ENCODE measurements around the gene CAMK2G. TPM values are rescaled to one million over a fixed set of nuclear protein-coding genes. Genes with fewer than 3 reads are reported as not detected.

Gene CAMK2G
- polyA plus RNA-seq, 3 donors from 2014 or later, result 4.8 to 5.8 (median 5.0) TPM

- no peak for DNase-seq
- Mint-ChIP-seq H3K27ac (no peak overlapping the region), H3K36me3 (no peaks in the 10 kb centered on the region), H3K4me1 (peaks cover 18 to 21% of the 10 kb centered on the region in 2 donors), H3K27me3 (ENCODE audit: low read depth in 3 of 3) (peaks cover 2 to 3% (median 2%) of the 10 kb centered on the region in 3 donors), H3K4me3 (no peak overlapping the region), H3K9me3 (no peaks in the 10 kb centered on the region)
Measured at GRCh38 chr10:73884017-73884416, 9.7 kb upstream of the CAMK2G start.

GRCh38 chr10:73881221-73881919 lies 7.0 kb upstream of the CAMK2G start:
- no peaks in the 10 kb centered on the region for H3K9me3 Mint-ChIP-seq
- no peak for DNase-seq
- H3K27ac Mint-ChIP-seq, result peak overlapping the region in 4 of 6 donors; percentile 4 to 81 (median 57)
- H3K4me3 Mint-ChIP-seq, result no peak overlapping the region
- H3K36me3 Mint-ChIP-seq, result no peaks in the 10 kb centered on the region
- H3K27me3 Mint-ChIP-seq (ENCODE audit: low read depth in 3 of 3), result peaks cover 2 to 6% (median 2%) of the 10 kb centered on the region in 3 donors
- peaks cover 17 to 23% of the 10 kb centered on the region in 2 donors for H3K4me1 Mint-ChIP-seq

- Mint-ChIP-seq H3K9me3 (no peaks in the 10 kb centered on the region), H3K27ac (peak overlapping the region; percentile 68 to 96 (median 87)), H3K27me3 (ENCODE audit: low read depth in 3 of 3) (peaks cover 2 to 11% (median 5%) of the 10 kb centered on the region in 3 donors), H3K4me1 (peaks cover 19 to 25% of the 10 kb centered on the region in 2 donors), H3K36me3 (no peaks in the 10 kb centered on the region), H3K4me3 (peak overlapping the region in 2 of 5 donors; percentile 2 to 42)
- peak; percentile 93 to 96 (median 94) for DNase-seq
Measured at GRCh38 chr10:73879296-73880173, 5.2 kb upstream of the CAMK2G start.

GRCh38 chr10:73878365-73878764 lies 4.0 kb upstream of the CAMK2G start:
- Mint-ChIP-seq H3K36me3 (no peaks in the 10 kb centered on the region), H3K9me3 (no peaks in the 10 kb centered on the region), H3K27me3 (ENCODE audit: low read depth in 3 of 3) (peaks cover 2 to 11% (median 5%) of the 10 kb centered on the region in 3 donors), H3K27ac (peak overlapping the region in 5 of 6 donors; percentile 28 to 96 (median 75)), H3K4me1 (peaks cover 20 to 26% of the 10 kb centered on the region in 2 donors), H3K4me3 (no peak overlapping the region)
- DNase-seq, result no peak

GRCh38 chr10:73877533-73878160 lies 3.3 kb upstream of the CAMK2G start:
- Mint-ChIP-seq H3K4me3 (no peak overlapping the region), H3K4me1 (peaks cover 28 to 34% of the 10 kb centered on the region in 2 donors), H3K36me3 (peaks cover 0 to 2% (median 0%) of the 10 kb centered on the region in 3 donors)

GRCh38 chr10:73876971-73877370 lies 2.6 kb upstream of the CAMK2G start:
- H3K4me3 Mint-ChIP-seq, result no peak overlapping the region
- H3K27ac Mint-ChIP-seq, result peak overlapping the region in 3 of 6 donors; percentile 51 to 82 (median 69)
- H3K9me3 Mint-ChIP-seq, result no peaks in the 10 kb centered on the region
- DNase-seq, result no peak
- peaks cover 0 to 5% (median 0%) of the 10 kb centered on the region in 3 donors for H3K36me3 Mint-ChIP-seq
- H3K4me1 Mint-ChIP-seq, result peaks cover 34 to 40% of the 10 kb centered on the region in 2 donors
- peaks cover 2 to 11% (median 5%) of the 10 kb centered on the region in 3 donors for H3K27me3 Mint-ChIP-seq (ENCODE audit: low read depth in 3 of 3)

More at GRCh38 chr10:73877533-73878160, 3.3 kb upstream of the CAMK2G start:
- Mint-ChIP-seq H3K27ac (peak overlapping the region in 5 of 6 donors; percentile 59 to 82 (median 69)), H3K9me3 (no peaks in the 10 kb centered on the region), H3K27me3 (ENCODE audit: low read depth in 3 of 3) (peaks cover 2 to 11% (median 5%) of the 10 kb centered on the region in 3 donors)
- no peak for DNase-seq

- H3K27ac Mint-ChIP-seq, result peak overlapping the region in 3 of 6 donors; percentile 12 to 51 (median 14)
- no peaks in the 10 kb centered on the region for H3K9me3 Mint-ChIP-seq
- peaks cover 0 to 5% (median 0%) of the 10 kb centered on the region in 3 donors for H3K36me3 Mint-ChIP-seq
- peaks cover 38 to 44% of the 10 kb centered on the region in 2 donors for H3K4me1 Mint-ChIP-seq
- DNase-seq, result no peak
- H3K4me3 Mint-ChIP-seq, result no peak overlapping the region
- peaks cover under 1 to 11% (median 5%) of the 10 kb centered on the region in 3 donors for H3K27me3 Mint-ChIP-seq (ENCODE audit: low read depth in 3 of 3)
Measured at GRCh38 chr10:73876566-73876965, 2.2 kb upstream of the CAMK2G start.

- no peak for DNase-seq
- Mint-ChIP-seq H3K4me1 (peaks cover 41 to 48% of the 10 kb centered on the region in 2 donors), H3K36me3 (peaks cover 0 to 5% (median 0%) of the 10 kb centered on the region in 3 donors), H3K4me3 (peak overlapping the region in 2 of 5 donors; percentile 38 to 62), H3K9me3 (no peaks in the 10 kb centered on the region), H3K27ac (peak overlapping the region in 3 of 6 donors; percentile 45 to 66 (median 61)), H3K27me3 (ENCODE audit: low read depth in 3 of 3) (peaks cover 0 to 11% (median 5%) of the 10 kb centered on the region in 3 donors)
Measured at GRCh38 chr10:73876157-73876556, 1.8 kb upstream of the CAMK2G start.

GRCh38 chr10:73875139-73875475 lies 752 bp upstream of the CAMK2G start:
- peak; percentile 74 to 78 (median 77) for DNase-seq
- H3K9me3 Mint-ChIP-seq, result no peaks in the 10 kb centered on the region
- peak overlapping the region; percentile 82 to 94 (median 86) for H3K4me3 Mint-ChIP-seq
- H3K27me3 Mint-ChIP-seq (ENCODE audit: low read depth in 3 of 3), result peaks cover 0 to 8% (median 5%) of the 10 kb centered on the region in 3 donors
- H3K36me3 Mint-ChIP-seq, result peaks cover 3 to 14% (median 4%) of the 10 kb centered on the region in 3 donors
- peak overlapping the region; percentile 59 to 94 (median 84) for H3K27ac Mint-ChIP-seq
- peaks cover 50 to 56% of the 10 kb centered on the region in 2 donors for H3K4me1 Mint-ChIP-seq

GRCh38 chr10:73873838-73874215 lies 528 bp downstream of the CAMK2G start:
- no peaks in the 10 kb centered on the region for H3K9me3 Mint-ChIP-seq
- H3K27ac Mint-ChIP-seq, result no peak overlapping the region
- H3K4me1 Mint-ChIP-seq, result peaks cover 39 to 48% of the 10 kb centered on the region in 2 donors
- DNase-seq, result peak in 1 of 3 donors; percentile 20
- peak overlapping the region in 3 of 5 donors; percentile 53 to 72 (median 63) for H3K4me3 Mint-ChIP-seq
- H3K27me3 Mint-ChIP-seq (ENCODE audit: low read depth in 3 of 3), result peaks cover 0 to 6% (median 5%) of the 10 kb centered on the region in 3 donors
- H3K36me3 Mint-ChIP-seq, result peaks cover 3 to 15% (median 5%) of the 10 kb centered on the region in 3 donors

- H3K27ac Mint-ChIP-seq, result peak overlapping the region; percentile 59 to 82 (median 73)
- no peaks in the 10 kb centered on the region for H3K9me3 Mint-ChIP-seq
- H3K27me3 Mint-ChIP-seq (ENCODE audit: low read depth in 3 of 3), result peaks cover 0 to 5% (median 5%) of the 10 kb centered on the region in 3 donors
- H3K4me1 Mint-ChIP-seq, result peaks cover 39 to 52% of the 10 kb centered on the region in 2 donors
- peaks cover 3 to 15% (median 5%) of the 10 kb centered on the region in 3 donors for H3K36me3 Mint-ChIP-seq
- no peak for DNase-seq
- H3K4me3 Mint-ChIP-seq, result peak overlapping the region; percentile 81 to 86 (median 86)
Measured at GRCh38 chr10:73873142-73873837, 1.1 kb downstream of the CAMK2G start.

GRCh38 chr10:73872190-73872710 lies 2.1 kb downstream of the CAMK2G start:
- H3K36me3 Mint-ChIP-seq, result peaks cover 3 to 15% (median 5%) of the 10 kb centered on the region in 3 donors
- H3K27ac Mint-ChIP-seq, result peak overlapping the region; percentile 37 to 75 (median 72)
- DNase-seq, result no peak
- H3K4me1 Mint-ChIP-seq, result peaks cover 44 to 62% of the 10 kb centered on the region in 2 donors
- peak overlapping the region; percentile 81 to 86 (median 86) for H3K4me3 Mint-ChIP-seq
- peaks cover 0 to 5% (median 3%) of the 10 kb centered on the region in 3 donors for H3K27me3 Mint-ChIP-seq (ENCODE audit: low read depth in 3 of 3)
- H3K9me3 Mint-ChIP-seq, result no peaks in the 10 kb centered on the region
